GM23338 (cell line): ENCODE data around the gene PORCN. TPM values are rescaled to one million over a fixed set of nuclear protein-coding genes. Genes with fewer than 3 reads are reported as not detected.

Experiments
- ATAC-seq: fragments of 200-7000 bp; cut with Tn5 transposase; 3 replicates; pipeline ENCODE4 v1.9.1; 2020
- DNase-seq: peaks from one replicate; pipeline ENCODE4 v3.0.0-alpha.2; 2015; ENCODE audit warnings: low spot score
- H2AFZ ChIP-seq: fragments of 200-600 bp; sonication (generic); 2 replicates; pipeline ENCODE4 v1.8.0; 2016; ENCODE audit warnings: antibody characterized with exemption, mild to moderate bottlenecking, moderate library complexity
- H3F3A ChIP-seq: fragments of 200-600 bp; sonication (generic); replicated peaks from 2 replicates; pipeline ENCODE4 v1.8.0; 2017; ENCODE audit warnings: antibody characterized with exemption, mixed run types, low read depth
- H3K27ac ChIP-seq: fragments of 200-600 bp; sonication (generic); 2 replicates; pipeline ENCODE4 v1.6.1; 2016; ENCODE audit warnings: low read depth
- H3K27me3 ChIP-seq: fragments of 200-600 bp; sonication (generic); 2 replicates; pipeline ENCODE4 v1.8.0; 2016; ENCODE audit warnings: mild to moderate bottlenecking, mixed run types, moderate library complexity; ENCODE audit not compliant: insufficient read depth
- H3K36me3 ChIP-seq: fragments of 200-600 bp; sonication (generic); 2 replicates; pipeline ENCODE4 v1.8.0; 2016; ENCODE audit warnings: mild to moderate bottlenecking; ENCODE audit not compliant: insufficient read depth
- H3K4me1 ChIP-seq: fragments of 200-600 bp; sonication (generic); 2 replicates; pipeline ENCODE4 v1.8.0; 2016; ENCODE audit warnings: mild to moderate bottlenecking, moderate library complexity; ENCODE audit not compliant: insufficient read depth
- H3K4me2 ChIP-seq: fragments of 200-600 bp; sonication (generic); 2 replicates; pipeline ENCODE4 v1.7.1; 2017; ENCODE audit warnings: mixed run types
- H3K4me3 ChIP-seq: fragments of 200-600 bp; sonication (generic); 2 replicates; pipeline ENCODE4 v1.6.1; 2016; ENCODE audit warnings: mixed run types
- H3K79me2 ChIP-seq: fragments of 200-600 bp; sonication (generic); replicated peaks from 2 replicates; pipeline ENCODE4 v1.8.0; 2017; ENCODE audit warnings: mild to moderate bottlenecking; ENCODE audit not compliant: insufficient read depth
- H3K9me2 ChIP-seq: fragments of 200-600 bp; sonication (generic); 2 replicates; pipeline ENCODE4 v1.8.0; 2017; ENCODE audit not compliant: insufficient read depth
- H4K20me1 ChIP-seq: fragments of 200-600 bp; sonication (generic); replicated peaks from 2 replicates; pipeline ENCODE4 v1.8.0; 2017; ENCODE audit warnings: mild to moderate bottlenecking; ENCODE audit not compliant: insufficient read depth
- H3K27ac Mint-ChIP-seq: 2 replicates; pipeline ENCODE4 v1.8.0; 2020; ENCODE audit warnings: inconsistent platforms, mild to moderate bottlenecking, moderate library complexity, mixed read lengths
- H3K27me3 Mint-ChIP-seq: 3 replicates; pipeline ENCODE4 v1.8.0; 2022; ENCODE audit warnings: low read depth, mild to moderate bottlenecking, moderate library complexity, mixed read lengths, inconsistent platforms; ENCODE audit not compliant: insufficient read depth, poor library complexity
- H3K36me3 Mint-ChIP-seq: 3 replicates; pipeline ENCODE4 v1.8.0; 2021; ENCODE audit warnings: low read depth, mild to moderate bottlenecking, inconsistent platforms, moderate library complexity, mixed read lengths
- H3K4me1 Mint-ChIP-seq: 3 replicates; pipeline ENCODE4 v1.8.0; 2020; ENCODE audit warnings: mild to moderate bottlenecking, inconsistent platforms, mixed read lengths
- H3K4me3 Mint-ChIP-seq: 3 replicates; pipeline ENCODE4 v1.8.0; 2021; ENCODE audit warnings: moderate library complexity, mild to moderate bottlenecking, inconsistent platforms, mixed read lengths
- H3K9me3 Mint-ChIP-seq: 3 replicates; pipeline ENCODE4 v1.8.0; 2020; ENCODE audit warnings: moderate library complexity, mild to moderate bottlenecking, inconsistent platforms, mixed read lengths
- CREB1 ChIP-seq: fragments of 250-450 bp; sonication (Bioruptor Pico); IDR thresholded peaks from 2 replicates; pipeline ENCODE4 v1.5.0; 2020; ENCODE audit warnings: low read depth, mild to moderate bottlenecking, moderate library complexity
- CTCF ChIP-seq, 2 experiments: fragments of 200-600 bp in 1 of 2; sonication (generic) in 1 of 2; conservative IDR thresholded peaks; 2 replicates each; pipeline versions ENCODE4 v1.5.1 to v1.6.1; 2016 to 2017; ENCODE audit warnings: antibody characterized with exemption in 2 of 2, low read depth in 2 of 2, mild to moderate bottlenecking in 2 of 2, moderate library complexity in 1 of 2
- ETS1 ChIP-seq: IDR thresholded peaks from 2 replicates; pipeline ENCODE4 v1.6.1; 2016; ENCODE audit warnings: antibody characterized with exemption
- EZH2 ChIP-seq: fragments of 200-600 bp; sonication (generic); IDR thresholded peaks from one replicate; pipeline ENCODE4 v1.8.0; 2017; ENCODE audit warnings: antibody characterized with exemption, mild to moderate bottlenecking, low read depth; ENCODE audit not compliant: unreplicated experiment
- EZH2phosphoT487 ChIP-seq: fragments of 200-600 bp; sonication (generic); IDR thresholded peaks from one replicate; pipeline ENCODE4 v1.8.1; 2018; ENCODE audit warnings: antibody characterized with exemption; ENCODE audit not compliant: unreplicated experiment
- JUNB ChIP-seq: IDR thresholded peaks from one replicate; pipeline ENCODE4 v1.6.1; 2016; ENCODE audit warnings: antibody characterized with exemption; ENCODE audit not compliant: unreplicated experiment
- NANOG ChIP-seq: IDR thresholded peaks from 2 replicates; pipeline ENCODE4 v1.6.1; 2016; ENCODE audit warnings: antibody characterized with exemption, borderline replicate concordance
- POLR2AphosphoS5 ChIP-seq: IDR thresholded peaks from 2 replicates; pipeline ENCODE4 v1.6.1; 2016; ENCODE audit warnings: antibody characterized with exemption, low read depth
- REST ChIP-seq: IDR thresholded peaks from one replicate; pipeline ENCODE4 v1.6.1; 2018; ENCODE audit warnings: antibody characterized with exemption; ENCODE audit not compliant: unreplicated experiment
- STAT1 ChIP-seq: IDR thresholded peaks from one replicate; pipeline ENCODE4 v1.6.1; 2016; ENCODE audit warnings: antibody characterized with exemption; ENCODE audit not compliant: unreplicated experiment
- ZNF114 ChIP-seq: fragments of 250-450 bp; sonication (Bioruptor Pico); IDR thresholded peaks from 2 replicates; pipeline ENCODE4 v1.5.0; 2020; ENCODE audit warnings: mild to moderate bottlenecking, moderate library complexity
- ZNF331 ChIP-seq: fragments of 250-450 bp; sonication (Bioruptor Pico); IDR thresholded peaks from 2 replicates; pipeline ENCODE4 v1.5.0; 2020; ENCODE audit warnings: low read depth, mild to moderate bottlenecking, moderate library complexity
- ZNF462 ChIP-seq: fragments of 250-450 bp; sonication (Bioruptor Pico); IDR thresholded peaks from 2 replicates; pipeline ENCODE4 v1.5.0; 2020; ENCODE audit warnings: mild to moderate bottlenecking, moderate library complexity
- polyA plus RNA-seq: library from polyadenylated mRNA; unstranded; fragments of >200 nt; fragmentation: Nextera tagmentation; extraction: Ambion mirVana; gene quantifications from 2 replicates; pipeline ENCODE4 v1.2.1, GENCODE V29; 2016
- total RNA-seq: library from RNA; depleted of rRNA; stranded (reverse); fragments of >200 nt; shearing (Covaris generic); gene quantifications from 2 replicates; pipeline ENCODE4 v1.2.3, GENCODE V29; 2014

PORCN gene
- total and polyA plus RNA-seq, 2 experiments from 2014 or later = 19.4 to 28.5 TPM

GRCh38 chrX:48459483-48459882, 49.3 kb upstream of the PORCN start:
- ATAC-seq = no peak
- DNase-seq = no peak
- Mint-ChIP-seq H3K4me3 (no peak overlapping the region), H3K27ac (no peak overlapping the region), H3K27me3 (peaks cover 2% of the 10 kb centered on the region), H3K4me1 (no peaks in the 10 kb centered on the region), H3K36me3 (peaks cover 43% of the 10 kb centered on the region), H3K9me3 (no peaks in the 10 kb centered on the region; the same call in 1 of the 3 replicates)
- no peak overlapping the region for H2AFZ ChIP-seq
- no peaks in the 10 kb centered on the region for H3K4me1 ChIP-seq
- no peaks in the 10 kb centered on the region for H3F3A ChIP-seq
- no peaks in the 10 kb centered on the region; the same call in 1 of the 2 replicates for H3K36me3 ChIP-seq
- no peaks in the 10 kb centered on the region for H3K79me2 ChIP-seq
- H3K4me3 ChIP-seq = no peak overlapping the region
- no peaks in the 10 kb centered on the region for H4K20me1 ChIP-seq
- no peaks in the 10 kb centered on the region for H3K9me2 ChIP-seq
- H3K27me3 ChIP-seq = no peaks in the 10 kb centered on the region
- no peak overlapping the region for H3K27ac ChIP-seq
- TF ChIP-seq ZNF462 (CRISPR knock-in tag) (no peak), EZH2 (no peak), ZNF331 (CRISPR knock-in tag) (no peak), POLR2AphosphoS5 (no peak), CREB1 (no peak), ETS1 (no peak), EZH2phosphoT487 (no peak), ZNF114 (CRISPR knock-in tag) (no peak), NANOG (no peak), STAT1 (no peak), JUNB (no peak), REST (no peak), CTCF (conservative IDR thresholded peaks at IDR 0.05; ENCODE audit: low read depth in 2 of 2) (no peak)
- no peak overlapping the region for H3K4me2 ChIP-seq
